Ishikawa (cell line): ENCODE measurements around the gene COL20A1.

ENCODE experiments used
- FOXM1 ChIP-seq: IDR thresholded peaks from 2 replicates; pipeline ENCODE4 v1.6.1; 2012; ENCODE audit warnings: low read depth, borderline replicate concordance
- MAX ChIP-seq: IDR thresholded peaks from 2 replicates; pipeline ENCODE4 v1.6.1; 2012
- REST ChIP-seq: IDR thresholded peaks from 2 replicates; pipeline ENCODE4 v1.6.1; 2012; ENCODE audit warnings: low read depth, mild to moderate bottlenecking
- ZBTB7A ChIP-seq: IDR thresholded peaks from 2 replicates; pipeline ENCODE4 v1.6.1; 2012; ENCODE audit warnings: low read depth

GRCh38 chr20:63254606-63255384 lies 38.2 kb upstream of the COL20A1 start:
- TF ChIP-seq MAX (no peak), REST (no peak), ZBTB7A (no peak), FOXM1 (no peak)
